A549 treated with CpdA at 1 μM for 4 hours (cell line): ENCODE measurements around the gene HEXA. TPM values are rescaled to one million over a fixed set of nuclear protein-coding genes. Genes with fewer than 3 reads are reported as not detected.

ENCODE experiments used
- total RNA-seq: library from RNA; stranded (reverse); fragments of 200-300 nt; extraction: Qiagen RNA extraction; gene quantifications from 5 replicates; pipeline ENCODE4 v1.2.3, GENCODE V29; 2022; ENCODE audit warnings: low read depth

HEXA gene
- 135 to 162 TPM (median 156 TPM) in 5 replicates for total RNA-seq

DNA sequence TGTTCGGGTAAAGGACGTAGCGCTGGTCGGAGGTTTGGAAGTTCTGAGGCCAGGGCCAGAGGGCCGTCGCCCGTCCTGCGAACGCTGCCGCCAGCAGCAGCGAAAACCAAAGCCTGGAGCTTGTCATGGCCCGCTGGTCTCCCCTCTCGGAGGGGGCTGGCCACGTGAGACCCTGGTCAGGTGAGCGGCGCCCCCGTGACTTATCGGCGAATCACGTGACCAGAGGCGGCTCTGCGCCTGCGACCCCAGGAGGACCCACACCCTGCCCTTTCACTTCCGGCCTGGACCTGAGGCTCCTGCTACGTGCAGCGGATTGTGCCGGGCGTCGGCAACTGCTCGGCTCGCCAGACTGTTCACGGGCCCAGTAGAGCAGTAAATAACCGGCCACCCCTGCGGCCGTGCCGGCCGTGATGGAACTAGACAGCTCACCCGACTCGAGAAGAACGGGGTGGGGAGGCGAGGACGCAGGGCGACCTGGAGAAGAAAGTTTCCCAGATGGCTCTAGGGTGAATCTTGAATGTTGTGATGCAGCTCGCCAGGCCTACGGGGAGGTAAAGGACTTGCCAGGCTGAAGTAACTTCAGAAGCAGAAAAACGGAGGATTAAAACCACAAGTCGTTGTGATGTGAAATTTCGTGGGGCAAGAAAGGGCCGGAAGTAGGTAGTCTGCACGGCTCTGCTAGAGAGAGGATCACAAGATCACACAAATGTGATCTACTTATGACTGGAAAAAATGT is at the start of gene HEXA:
TSS of gene HEXA (minus strand) at position 169 of the 736 bp plus-strand sequence. CDS start at position 127, 42 bp downstream.

GRCh38 chr15:72397796-72398588 is 22.2 kb upstream of the HEXA start, which contains the start of gene TMEM202:
TMEM202 (plus strand) TSS chr15:72398305; CDS start chr15:72398327, 22 bp downstream.

DNA sequence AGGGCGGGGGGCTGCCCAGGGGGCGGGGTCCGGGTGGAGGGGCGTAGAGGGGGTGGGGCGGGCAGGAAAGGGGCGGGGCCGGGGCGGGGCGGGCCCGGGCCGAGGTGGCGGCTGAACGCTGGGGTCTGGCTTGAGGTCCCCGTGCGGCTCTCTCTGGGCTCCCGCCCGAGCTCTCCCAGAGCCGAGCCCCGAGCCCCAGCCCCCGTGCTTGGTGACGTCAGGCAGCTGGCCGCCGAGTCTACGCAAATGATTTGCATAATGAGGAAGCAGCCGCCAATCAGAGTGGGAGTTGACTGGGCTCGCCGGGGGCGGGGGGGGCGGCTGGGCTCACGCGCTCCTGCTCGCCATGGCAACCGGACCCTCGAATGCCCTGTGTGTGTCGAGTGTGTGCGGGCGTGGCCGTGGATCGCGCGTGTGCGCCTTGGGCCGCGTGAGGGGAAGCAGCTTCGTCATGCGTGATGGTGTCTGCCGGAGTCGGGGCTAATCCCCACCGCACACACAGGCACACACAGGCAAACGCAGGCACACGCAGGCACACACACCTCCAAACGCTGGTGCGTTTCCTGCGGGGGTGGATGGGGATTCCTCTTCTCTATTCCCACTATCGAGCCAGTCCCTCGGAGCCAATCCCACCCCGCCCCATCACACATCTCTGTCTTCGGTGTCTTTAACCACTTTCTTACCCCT is 55.7 kb downstream of the HEXA start, which contains the start of gene CELF6:
TSS of gene CELF6 (minus strand) at position 173 of the 687 bp plus-strand sequence. CDS start 283 bp downstream, outside the sequence.

Other genes with a start within 250 kb of the HEXA start
- gene GRAMD2A, start 178.2 kb downstream of the HEXA start, total RNA-seq, result not detected in 5 replicates
- gene PKM, start 144.8 kb downstream of the HEXA start, total RNA-seq, result 3,339 to 3,789 TPM (median 3,599 TPM) in 5 replicates
- gene PARP6, start 103.5 kb downstream of the HEXA start, total RNA-seq, result 55.0 to 66.2 TPM (median 65.8 TPM) in 5 replicates
- 0.07 to 0.19 TPM (median 0.12 TPM) in 4 of 5 replicates, not detected in the other for gene CELF6, start 55.9 kb downstream of the HEXA start, total RNA-seq
- not detected in 5 replicates for gene TMEM202, start 22.3 kb upstream of the HEXA start, total RNA-seq
- gene ARIH1, start 98.3 kb upstream of the HEXA start, total RNA-seq, result 60.2 to 82.0 TPM (median 72.3 TPM) in 5 replicates